NCI-H1930 (cell line): Measurements from ENCODE around the gene SPATA7.

Source experiments
- DNase-seq, 2 experiments: peaks; one replicate each; lab custom pipeline; 2025; lab: John Stamatoyannopoulos, UW

The SPATA7 gene

DNA sequence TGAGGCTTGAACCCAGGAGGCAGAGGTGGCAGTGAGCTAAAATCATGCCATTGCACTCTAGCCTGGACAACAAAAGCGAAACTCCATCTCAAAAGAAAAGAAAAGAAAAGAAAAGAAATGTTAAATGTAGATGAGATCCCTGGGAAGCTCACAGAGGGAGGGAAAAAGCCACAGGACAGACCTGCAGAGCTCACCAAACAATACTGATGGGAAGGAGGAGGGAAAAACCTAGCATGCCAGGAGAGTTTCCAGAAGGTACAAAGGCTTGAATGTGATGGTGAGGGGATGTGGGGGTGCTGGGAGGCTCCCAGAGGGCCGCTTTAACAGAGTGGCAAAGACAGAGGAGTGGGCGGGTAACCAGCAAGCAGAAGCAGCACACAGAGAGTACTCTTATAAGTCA lies 97.1 kb downstream of the SPATA7 start:
- no peak for DNase-seq
